SK-N-SH (cell line): ENCODE measurements around the gene IL4R. TPM values are rescaled to one million over a fixed set of nuclear protein-coding genes. Genes with fewer than 3 reads are reported as not detected.

Source experiments
- CTCF ChIA-PET: fragments of 300-600, 350-600 bp; formaldehyde crosslinking; extraction: SDS; loops from one replicate; lab custom pipeline; 2021; lab: Yijun Ruan, JAX
- POLR2A ChIA-PET: fragments of 350-600 bp; sonication (Branson Sonifier 250); formaldehyde crosslinking; extraction: SDS; loops from one replicate; lab custom pipeline; 2020; ENCODE audit warnings: antibody characterized with exemption, inconsistent platforms; lab: Yijun Ruan, JAX
- DNase-seq: peaks from one replicate; pipeline ENCODE4 v3.0.0; 2012
- H2AFZ ChIP-seq: fragments of 200-600 bp; sonication (generic); 2 replicates; pipeline ENCODE4 v1.8.1; 2016; ENCODE audit warnings: antibody characterized with exemption, mild to moderate bottlenecking, low read depth
- H3F3A ChIP-seq: fragments of 200-600 bp; sonication (generic); replicated peaks from 2 replicates; pipeline ENCODE3; 2016; ENCODE audit warnings: antibody characterized with exemption, mild to moderate bottlenecking; ENCODE audit not compliant: insufficient read depth
- H3K27ac ChIP-seq, 2 experiments: fragments of 200-500 bp in 1 of 2; fragments of 200-600 bp in 1 of 2; sonication (Bioruptor generic) in 1 of 2; sonication (generic), shearing (Covaris generic) in 1 of 2; 2 replicates each; pipeline versions ENCODE4 v1.5.1 to v1.6.1; 2014 to 2016; ENCODE audit warnings: low read depth in 2 of 2, inconsistent platforms in 1 of 2, low read length in 1 of 2, mild to moderate bottlenecking in 1 of 2, mixed read lengths in 1 of 2
- H3K27me3 ChIP-seq: fragments of 200-600 bp; sonication (generic), shearing (Covaris generic); 2 replicates; pipeline ENCODE4 v1.6.1; 2016; ENCODE audit warnings: mixed run types; ENCODE audit not compliant: insufficient read depth
- H3K36me3 ChIP-seq, 2 experiments: fragments of 200-500 bp in 1 of 2; fragments of 200-600 bp in 1 of 2; sonication (Bioruptor generic) in 1 of 2; sonication (generic) in 1 of 2; replicated peaks in 1 of 2; 2 replicates each; pipeline versions ENCODE3 to v1.5.1; 2014 to 2016; ENCODE audit warnings: low read length in 1 of 2, mild to moderate bottlenecking in 1 of 2; ENCODE audit not compliant: insufficient read depth in 2 of 2, control insufficient read depth in 1 of 2
- H3K4me1 ChIP-seq, 2 experiments: fragments of 200-500 bp in 1 of 2; fragments of 200-600 bp in 1 of 2; sonication (Bioruptor generic) in 1 of 2; sonication (generic), shearing (Covaris generic) in 1 of 2; 2 replicates each; pipeline versions ENCODE4 v1.5.1 to v1.6.1; 2014 to 2016; ENCODE audit warnings: low read depth in 1 of 2, low read length in 1 of 2, mixed run types in 1 of 2; ENCODE audit not compliant: insufficient read depth in 2 of 2, control insufficient read depth in 1 of 2
- H3K4me2 ChIP-seq: fragments of 200-600 bp; sonication (generic), shearing (Covaris generic); 2 replicates; pipeline ENCODE4 v1.6.1; 2017; ENCODE audit warnings: mixed run types
- H3K4me3 ChIP-seq, 2 experiments: fragments of 200-500 bp in 1 of 2; fragments of 200-600 bp in 1 of 2; sonication (Bioruptor generic) in 1 of 2; sonication (generic), shearing (Covaris generic) in 1 of 2; 2 replicates each; pipeline versions ENCODE4 v1.5.1 to v1.8.1; 2014 to 2016; ENCODE audit warnings: low read depth in 2 of 2, inconsistent platforms in 1 of 2, low read length in 1 of 2, mild to moderate bottlenecking in 1 of 2, mixed read lengths in 1 of 2, moderate library complexity in 1 of 2
- H3K79me2 ChIP-seq: fragments of 200-600 bp; sonication (generic); 2 replicates; pipeline ENCODE4 v1.8.1; 2017; ENCODE audit warnings: mild to moderate bottlenecking; ENCODE audit not compliant: insufficient read depth
- H3K9ac ChIP-seq: fragments of 200-600 bp; sonication (generic); 2 replicates; pipeline ENCODE4 v1.6.1; 2017; ENCODE audit warnings: mixed run types
- H3K9me2 ChIP-seq: fragments of 200-600 bp; sonication (generic); 2 replicates; pipeline ENCODE4 v1.6.1; 2017; ENCODE audit warnings: mixed run types
- H3K9me3 ChIP-seq: fragments of 200-600 bp; sonication (generic); 2 replicates; pipeline ENCODE4 v1.6.1; 2017; ENCODE audit warnings: mixed run types, mild to moderate bottlenecking, moderate library complexity
- H4K20me1 ChIP-seq: fragments of 200-600 bp; sonication (generic); 2 replicates; pipeline ENCODE4 v1.6.1; 2017; ENCODE audit warnings: mild to moderate bottlenecking, mixed run types; ENCODE audit not compliant: insufficient read depth
- CHD2 ChIP-seq: fragments of 150-350 bp; IDR thresholded peaks from 2 replicates; pipeline ENCODE4 v1.6.1; 2018; ENCODE audit warnings: low read length; ENCODE audit not compliant: partially characterized antibody
- CTCF ChIP-seq: fragments of 200-600 bp; sonication (generic); IDR thresholded peaks from 2 replicates; pipeline ENCODE4 v1.6.1; 2017; ENCODE audit warnings: antibody characterized with exemption, mild to moderate bottlenecking, moderate library complexity
- FOSL2 ChIP-seq: IDR thresholded peaks from 2 replicates; pipeline ENCODE4 v1.4.0; 2012; ENCODE audit warnings: low read depth, mild to moderate bottlenecking, moderate library complexity, borderline replicate concordance
- GABPA ChIP-seq: IDR thresholded peaks from 2 replicates; pipeline ENCODE4 v1.4.0; 2012; ENCODE audit warnings: low read depth, mild to moderate bottlenecking
- MAX ChIP-seq: IDR thresholded peaks from 2 replicates; pipeline ENCODE4 v1.4.0; 2012; ENCODE audit warnings: low read depth
- MEF2A ChIP-seq: IDR thresholded peaks from 2 replicates; pipeline ENCODE4 v1.4.0; 2012; ENCODE audit warnings: low read depth, borderline replicate concordance
- MXI1 ChIP-seq: IDR thresholded peaks from 2 replicates; pipeline ENCODE4 v1.6.1; 2012; ENCODE audit warnings: mild to moderate bottlenecking, low read depth, low read length, improper control_type of control experiment
- PBX3 ChIP-seq: IDR thresholded peaks from 2 replicates; pipeline ENCODE4; 2012
- RAD21 ChIP-seq: IDR thresholded peaks from 2 replicates; pipeline ENCODE4 v1.6.1; 2012; ENCODE audit warnings: mild to moderate bottlenecking, low read length
- RFX5 ChIP-seq: IDR thresholded peaks from 2 replicates; pipeline ENCODE4 v1.6.1; 2012; ENCODE audit warnings: mild to moderate bottlenecking, improper control_type of control experiment, low read length
- TCF12 ChIP-seq: IDR thresholded peaks from 2 replicates; pipeline ENCODE4 v1.4.0; 2012
- TEAD4 ChIP-seq: IDR thresholded peaks from 2 replicates; pipeline ENCODE4 v1.4.0; 2012; ENCODE audit warnings: mild to moderate bottlenecking, borderline replicate concordance; ENCODE audit not compliant: insufficient read depth
- YY1 ChIP-seq: IDR thresholded peaks from 2 replicates; pipeline ENCODE4 v1.4.0; 2012; ENCODE audit warnings: low read depth, mild to moderate bottlenecking
- WGBS: methylation state at CpG from one replicate; pipeline ENCODE4 v1.1.6; 2017; ENCODE audit warnings: low lambda C conversion rate; 5-methylcytosine and 5-hydroxymethylcytosine counted together
- polyA plus RNA-seq, 3 experiments: library from polyadenylated mRNA; depleted of rRNA; stranded (reverse); fragments of >200 nt; gene quantifications; 2 replicates each; pipeline ENCODE4 v1.2.3, GENCODE V29; 2012

The IL4R gene
- polyA plus RNA-seq, 1 of the 3 experiments (the other 2 are of a cell fraction): 16.1 TPM

GRCh38 chr16:27410761-27411160 lies 97.0 kb downstream of the IL4R start:
- Histone ChIP-seq H3K27me3 (no peaks in the 10 kb centered on the region), H3F3A (peaks cover 16% of the 10 kb centered on the region), H3K9ac (no peak overlapping the region), H4K20me1 (no peaks in the 10 kb centered on the region), H3K36me3 (peaks cover 0 to 9% of the 10 kb centered on the region in 2 experiments), H3K4me2 (no peak overlapping the region)
- CTCF ChIA-PET: interaction anchor here (0.6 to 1.1 kb wide), 2 partner anchors 10 to 37 kb away, joined by 3 to 4 read pairs; no protein-coding TSS in a partner anchor
- WGBS: 40% methylated on average over 1 of the region's 1 CpG
- TF ChIP-seq TCF12: no peak
- TF ChIP-seq, all 33 proteins: peak for 0
- POLR2A ChIA-PET: no interaction called here
- Histone ChIP-seq H3K27ac (no peak overlapping the region), H2AFZ (no peak overlapping the region), H3K9me3 (peaks cover 8% of the 10 kb centered on the region; the same call in 1 of the 2 replicates), H3K4me3 (no peak overlapping the region), H3K79me2 (no peaks in the 10 kb centered on the region), H3K9me2 (no peaks in the 10 kb centered on the region), H3K4me1 (peaks cover 0 to 10% of the 10 kb centered on the region in 2 experiments; a peak in 1 of 4 replicates)
- DNase-seq: no peak

- no peak for DNase-seq
- POLR2A ChIA-PET: no interaction called here
- H3K36me3 ChIP-seq: peaks cover 0 to 9% of the 10 kb centered on the region in 2 experiments
- no peak overlapping the region for H3K4me3 ChIP-seq
- H2AFZ ChIP-seq: no peak overlapping the region
- H3K79me2 ChIP-seq: no peaks in the 10 kb centered on the region
- no peak overlapping the region for H3K27ac ChIP-seq
- 0 out of 4 replicates have a peak, but pooled peaks cover 0 to 6% of the 10 kb centered on the region in 2 experiments for H3K4me1 ChIP-seq
- H3K4me2 ChIP-seq: no peak overlapping the region
- peaks cover 8% of the 10 kb centered on the region; the same call in 1 of the 2 replicates for H3K9me3 ChIP-seq
- H3K9ac ChIP-seq: no peak overlapping the region
- TF ChIP-seq RFX5: no peak
- no peak for TF ChIP-seq CTCF
- TF ChIP-seq TCF12: no peak
- TF ChIP-seq MEF2A: no peak
- TF ChIP-seq YY1: no peak
- TF ChIP-seq CHD2: no peak
- no peak for TF ChIP-seq GABPA
- TF ChIP-seq MXI1: no peak
- no peak for TF ChIP-seq RAD21
- no peak for TF ChIP-seq TEAD4
- TF ChIP-seq PBX3: no peak
- TF ChIP-seq MAX: no peak
- TF ChIP-seq FOSL2: no peak
- WGBS: 12% methylated on average over 2 of the region's 2 CpGs
- CTCF ChIA-PET: no interaction called here
- no peaks in the 10 kb centered on the region for H3K9me2 ChIP-seq
- no peaks in the 10 kb centered on the region for H3K27me3 ChIP-seq
- H3F3A ChIP-seq: no peaks in the 10 kb centered on the region
- H4K20me1 ChIP-seq: no peaks in the 10 kb centered on the region
Observed at GRCh38 chr16:27413956-27414355, 100.2 kb downstream of the IL4R start.

Other genes starting within 250 kb of the IL4R start
- gene C16orf82, start 247.0 kb upstream of the IL4R start, polyA plus RNA-seq (2012; rRNA removed): not detected in 2 replicates
- 3.3 and 3.9 TPM in 2 replicates for gene KDM8, start 110.4 kb upstream of the IL4R start, polyA plus RNA-seq (2012; rRNA removed)
- gene NSMCE1, start 45.2 kb upstream of the IL4R start, polyA plus RNA-seq (2012; rRNA removed): 37.9 and 39.8 TPM in 2 replicates
- 0.13 TPM in 2 replicates for gene IL21R, start 88.2 kb downstream of the IL4R start, polyA plus RNA-seq (2012; rRNA removed)
- gene GTF3C1, start 235.9 kb downstream of the IL4R start, polyA plus RNA-seq (2012; rRNA removed): 30.1 and 47.2 TPM in 2 replicates
- gene KATNIP, start 236.2 kb downstream of the IL4R start, polyA plus RNA-seq (2012; rRNA removed): 25.5 and 28.6 TPM in 2 replicates